ENCODE measurements around the gene TLCD4. TPM values are rescaled to one million over a fixed set of nuclear protein-coding genes. Genes with fewer than 3 reads are reported as not detected.
A peak's percentile ranks its signal among the peaks of the same experiment; 100 is the strongest.

Gene TLCD4
- total RNA-seq, 1 experiment from 2014 or later: 1.8 TPM

DNA sequence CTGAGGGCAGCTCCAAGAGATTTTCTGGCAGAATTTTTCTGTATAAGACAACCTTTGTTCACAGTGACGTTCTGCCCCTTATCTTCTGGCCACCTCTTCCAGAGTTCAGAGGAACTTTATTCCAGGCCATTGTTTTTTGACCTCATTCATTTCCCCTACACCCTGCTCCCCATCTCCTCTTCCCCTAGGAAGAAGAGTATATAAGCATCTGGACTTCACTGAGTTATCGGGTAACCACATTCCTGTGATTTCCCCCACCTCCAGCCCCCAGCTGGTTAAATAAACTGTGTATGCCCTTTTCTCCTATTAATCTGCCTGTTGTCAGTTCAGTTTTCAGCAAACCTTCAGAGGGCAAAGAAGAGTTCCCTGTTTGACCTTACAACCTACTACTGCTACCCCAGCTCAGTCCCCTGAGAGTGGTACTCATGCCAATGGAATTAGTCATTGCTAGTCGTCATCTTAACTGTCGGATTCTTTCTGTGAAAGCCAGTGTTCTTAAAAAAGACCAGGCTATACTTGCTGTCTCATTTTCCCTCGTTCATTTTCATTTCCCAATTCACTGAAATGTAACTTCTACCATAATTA, 30.1 kb upstream of the TLCD4 start:
- Histone ChIP-seq H3K27me3 (ENCODE audit: insufficient read depth, low read length) (no peaks in the 10 kb centered on the region), H3K23ac (ENCODE audit: insufficient read length, low read depth, low read length) (no peak overlapping the region), H3K9ac (ENCODE audit: extremely low read depth, insufficient read length, low read length) (no peak overlapping the region), H2BK5ac (ENCODE audit: insufficient read length, low read length) (no peak overlapping the region), H3K9me3 (ENCODE audit: control insufficient read depth, low read depth, low read length) (no peaks in the 10 kb centered on the region), H3K18ac (ENCODE audit: insufficient read length, low read depth, low read length) (no peak overlapping the region), H3K14ac (ENCODE audit: insufficient read depth, low read length) (no peak overlapping the region), H4K5ac (ENCODE audit: insufficient read length, low read depth, low read length) (no peak overlapping the region), H4K91ac (ENCODE audit: insufficient read length, low read depth, low read length) (no peak overlapping the region), H2AFZ (ENCODE audit: low read length) (no peak overlapping the region), H2BK20ac (ENCODE audit: low read depth, low read length, poor library complexity, severe bottlenecking) (no peak overlapping the region), H3K4ac (ENCODE audit: low read depth, low read length) (no peak overlapping the region), H2AK5ac (ENCODE audit: insufficient read length, low read length) (no peak overlapping the region), H3K4me2 (ENCODE audit: insufficient read depth, insufficient read length, low read length) (no peak overlapping the region), H3K56ac (ENCODE audit: insufficient read length, low read depth, low read length) (no peak overlapping the region), H2BK120ac (ENCODE audit: low read depth, low read length, poor library complexity, severe bottlenecking) (no peak overlapping the region), H3K23me2 (ENCODE audit: insufficient read length, low read depth, low read length, poor library complexity, severe bottlenecking) (no peaks in the 10 kb centered on the region), H3K27ac (ENCODE audit: insufficient read length, low read depth, low read length) (no peak overlapping the region), H4K8ac (replicated peaks; ENCODE audit: insufficient read length, low read depth, low read length) (no peak overlapping the region), H2BK15ac (ENCODE audit: low read depth, low read length) (no peak overlapping the region), H2BK12ac (ENCODE audit: insufficient read length, low read depth, low read length) (no peak overlapping the region), H3K79me2 (ENCODE audit: insufficient read depth, low read length) (no peaks in the 10 kb centered on the region), H3K4me1 (ENCODE audit: insufficient read depth, low read length) (peaks cover 10% of the 10 kb centered on the region; the same call in 1 of the 2 replicates), H3K79me1 (ENCODE audit: insufficient read depth, low read depth, low read length, poor library complexity, severe bottlenecking) (no peaks in the 10 kb centered on the region), H3T11ph (ENCODE audit: low read length) (no peak overlapping the region), H4K20me1 (ENCODE audit: control insufficient read depth, insufficient read depth, insufficient read length) (no peaks in the 10 kb centered on the region)
- Mint-ChIP-seq H3K36me3 (ENCODE audit: insufficient read depth in 1 of 3, low read depth in 3 of 3) (peaks cover 0 to 11% (median 0%) of the 10 kb centered on the region in 3 experiments; a peak in 3 of 7 replicates), H3K9me3 (peaks cover 2 to 11% of the 10 kb centered on the region in 2 experiments; a peak in 4 of 5 replicates), H3K27ac (no peak overlapping the region; a peak in 1 of 7 replicates), H3K27me3 (ENCODE audit: low read depth) (no peaks in the 10 kb centered on the region; the same call in 1 of the 2 replicates), H3K4me3 (no peak overlapping the region), H3K4me1 (peaks cover 22 to 23% of the 10 kb centered on the region in 2 experiments)
- TF ChIP-seq, protein P1, sequence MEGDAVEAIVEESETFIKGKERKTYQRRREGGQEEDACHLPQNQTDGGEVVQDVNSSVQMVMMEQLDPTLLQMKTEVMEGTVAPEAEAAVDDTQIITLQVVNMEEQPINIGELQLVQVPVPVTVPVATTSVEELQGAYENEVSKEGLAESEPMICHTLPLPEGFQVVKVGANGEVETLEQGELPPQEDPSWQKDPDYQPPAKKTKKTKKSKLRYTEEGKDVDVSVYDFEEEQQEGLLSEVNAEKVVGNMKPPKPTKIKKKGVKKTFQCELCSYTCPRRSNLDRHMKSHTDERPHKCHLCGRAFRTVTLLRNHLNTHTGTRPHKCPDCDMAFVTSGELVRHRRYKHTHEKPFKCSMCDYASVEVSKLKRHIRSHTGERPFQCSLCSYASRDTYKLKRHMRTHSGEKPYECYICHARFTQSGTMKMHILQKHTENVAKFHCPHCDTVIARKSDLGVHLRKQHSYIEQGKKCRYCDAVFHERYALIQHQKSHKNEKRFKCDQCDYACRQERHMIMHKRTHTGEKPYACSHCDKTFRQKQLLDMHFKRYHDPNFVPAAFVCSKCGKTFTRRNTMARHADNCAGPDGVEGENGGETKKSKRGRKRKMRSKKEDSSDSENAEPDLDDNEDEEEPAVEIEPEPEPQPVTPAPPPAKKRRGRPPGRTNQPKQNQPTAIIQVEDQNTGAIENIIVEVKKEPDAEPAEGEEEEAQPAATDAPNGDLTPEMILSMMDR (conservative IDR thresholded peaks at IDR 0.05): no peak
- peak; percentile 47 for DNase-seq
- WGBS (ENCODE audit: extremely low coverage, insufficient read length, low lambda C conversion rate): no CpG with 5 or more reads among the region's 5 CpGs

All from H9 (cell line).